Hematopoietic multipotent progenitor cell (in vitro differentiated cells): Measurements from ENCODE around the gene NPRL2. TPM values are rescaled to one million over a fixed set of nuclear protein-coding genes. Genes with fewer than 3 reads are reported as not detected.
"Not testable (repeated sequence)": the region's sequence is repeated elsewhere in the genome, so short reads cannot be mapped to it uniquely, and the experiment has no call there.

Experiments used
- DNase-seq, 3 donors: peaks; one replicate each; pipeline ENCODE4 v3.0.0-alpha.2; 2011 to 2015; ENCODE audit warnings: low read depth in 2 of 3, low spot score in 2 of 3
- total RNA-seq: library from RNA; depleted of rRNA; stranded (reverse); fragments of >200 nt; gene quantifications from one replicate; pipeline ENCODE4 v1.2.3, GENCODE V29; 2012

The NPRL2 gene
- total RNA-seq, 1 donor: 39.9 TPM

DNA sequence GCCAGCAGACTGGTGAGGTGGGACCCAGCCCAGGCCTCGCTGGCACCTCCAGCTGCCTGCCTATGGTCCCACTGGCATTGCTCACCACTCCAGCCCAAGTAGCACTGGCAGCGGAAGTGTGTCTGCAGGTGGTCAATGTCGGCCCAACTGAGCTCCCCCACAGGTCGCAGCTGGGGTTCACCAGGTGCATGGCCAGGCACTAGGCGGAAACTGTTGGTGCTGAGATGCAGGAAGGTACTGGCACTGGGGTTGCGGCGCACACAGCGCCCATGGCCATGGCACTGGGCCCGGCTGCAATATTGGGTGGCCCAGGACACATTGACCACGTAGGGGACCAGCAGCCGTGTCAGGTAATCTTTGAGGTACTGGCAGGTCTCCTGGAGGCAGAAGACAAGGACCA is 32.4 kb downstream of the NPRL2 start:
- no peak for DNase-seq

DNA sequence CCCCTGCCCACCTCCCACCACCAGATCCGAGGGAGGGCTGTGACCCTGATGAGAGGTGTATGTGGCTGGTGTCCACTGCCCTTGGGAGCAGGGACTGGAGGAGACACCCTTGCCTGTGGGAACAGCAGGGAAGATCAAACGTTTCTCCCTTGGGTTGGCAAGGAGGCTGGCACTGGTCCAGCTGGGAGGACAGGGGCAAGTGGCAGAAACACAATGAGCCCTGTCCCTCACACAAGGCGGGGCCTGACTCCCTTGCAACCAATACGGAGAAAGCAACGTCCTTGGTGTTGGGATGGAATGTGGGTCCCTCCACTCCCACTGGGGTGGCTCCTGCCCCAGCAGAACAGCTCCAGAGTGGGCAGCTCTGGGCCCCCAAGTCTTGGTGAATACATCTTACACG is 33.3 kb downstream of the NPRL2 start:
- DNase-seq: no peak

DNA sequence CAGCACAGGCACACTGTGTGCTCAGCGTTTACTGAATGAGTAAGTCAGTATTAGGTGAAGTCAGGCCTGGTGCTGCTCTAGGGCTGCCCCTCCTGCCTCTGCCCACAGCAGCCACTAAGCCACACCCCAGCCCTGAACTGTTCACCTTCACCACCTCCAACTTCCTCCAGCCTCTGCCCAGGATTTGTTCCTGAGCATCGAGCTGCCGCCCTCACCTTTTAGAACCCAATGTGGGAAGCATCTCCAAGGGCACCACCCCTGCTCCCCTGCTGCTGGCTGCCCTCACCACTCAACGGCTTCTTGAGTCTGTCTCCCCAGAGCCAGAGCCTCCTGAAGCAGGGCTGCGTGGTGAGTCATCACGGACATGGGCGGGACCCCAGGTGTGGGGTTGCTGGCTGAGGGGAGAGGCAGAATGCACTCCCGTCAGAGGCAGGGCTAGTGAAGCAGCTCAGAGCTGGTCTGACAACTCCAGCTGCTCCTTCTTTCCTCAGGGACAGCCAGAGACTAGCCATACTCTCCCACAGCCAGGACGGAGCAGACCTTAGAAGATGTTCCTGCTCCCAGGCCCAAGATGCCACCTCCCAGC is 33.8 kb downstream of the NPRL2 start:
- no peak for DNase-seq

DNA sequence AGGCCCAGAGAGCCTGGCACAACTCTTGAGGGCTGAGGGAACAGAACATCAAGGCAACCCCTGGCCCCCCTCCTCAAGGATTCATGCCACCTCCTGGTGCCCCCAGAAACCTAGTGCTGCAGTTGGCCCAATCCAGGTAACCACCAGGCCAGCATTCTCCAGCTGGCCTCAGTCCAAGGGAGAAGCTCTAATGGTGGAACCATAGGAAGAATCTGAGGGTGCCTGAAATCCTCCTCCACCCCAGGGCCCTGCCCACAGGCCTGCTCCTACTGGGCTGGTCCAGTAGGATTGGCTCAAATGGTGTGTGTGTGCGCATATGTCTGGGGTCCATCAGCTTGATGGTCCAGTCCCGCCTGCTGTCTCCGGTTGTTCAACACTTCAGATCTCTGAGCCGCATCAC is 35.8 kb downstream of the NPRL2 start:
- no peak for DNase-seq

DNA sequence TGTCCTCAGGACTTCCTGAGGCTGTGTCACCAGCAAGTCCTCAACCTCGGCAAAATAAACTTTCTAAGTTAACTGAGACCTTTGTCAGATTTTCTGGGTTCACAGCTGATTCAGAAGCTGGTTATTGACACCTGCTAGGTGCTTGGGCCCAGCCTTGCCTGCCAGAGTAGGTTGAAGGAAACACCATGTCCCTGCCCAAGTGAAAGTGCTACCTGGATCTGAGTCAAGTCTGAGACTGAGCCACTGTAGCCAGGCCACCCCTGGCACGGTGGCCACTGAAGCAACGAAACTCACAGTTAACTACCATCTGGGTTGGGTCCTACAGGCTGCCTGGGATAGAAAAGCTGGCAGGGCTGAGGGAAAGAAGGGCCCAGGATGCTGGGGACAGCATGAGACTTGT is 36.2 kb downstream of the NPRL2 start:
- no peak for DNase-seq

DNA sequence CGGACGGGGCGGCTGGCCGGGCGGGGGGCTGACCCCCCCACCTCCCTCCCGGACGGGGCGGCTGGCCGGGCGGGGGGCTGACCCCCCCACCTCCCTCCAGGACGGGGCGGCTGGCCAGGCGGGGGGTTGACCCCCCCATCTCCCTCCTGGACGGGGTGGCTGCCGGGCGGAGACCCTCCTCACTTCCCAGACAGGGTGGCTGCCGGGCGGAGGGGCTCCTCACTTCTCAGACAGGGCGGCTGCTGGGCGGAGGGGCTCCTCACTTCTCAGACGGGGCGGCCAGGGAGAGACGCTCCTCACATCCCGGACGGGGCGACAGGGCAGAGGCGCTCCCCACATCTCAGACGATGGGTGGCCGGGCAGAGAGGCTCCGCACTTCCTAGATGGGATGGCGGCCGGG is 38.5 kb downstream of the NPRL2 start:
- not testable (repeated sequence) for DNase-seq

DNA sequence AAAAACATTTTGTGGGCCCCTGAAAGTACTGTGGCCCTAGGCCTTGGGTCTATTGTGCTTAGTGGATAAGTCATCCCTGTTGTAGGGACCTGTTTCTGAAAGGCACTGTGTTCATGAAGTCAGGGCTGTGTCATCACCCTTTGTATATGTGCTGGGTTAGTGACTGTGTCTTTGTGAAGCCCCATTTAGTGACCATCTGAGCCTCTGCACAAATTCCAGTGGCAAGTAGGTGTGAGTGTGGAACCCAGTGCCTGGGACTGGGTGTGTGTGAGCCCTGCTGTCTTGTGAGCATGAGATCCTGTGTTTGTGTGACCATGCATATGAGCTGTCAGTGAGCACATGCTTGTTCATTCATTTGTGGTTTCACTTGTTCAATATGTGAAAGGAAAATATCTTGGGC is 46.0 kb downstream of the NPRL2 start:
- no peak for DNase-seq

DNA sequence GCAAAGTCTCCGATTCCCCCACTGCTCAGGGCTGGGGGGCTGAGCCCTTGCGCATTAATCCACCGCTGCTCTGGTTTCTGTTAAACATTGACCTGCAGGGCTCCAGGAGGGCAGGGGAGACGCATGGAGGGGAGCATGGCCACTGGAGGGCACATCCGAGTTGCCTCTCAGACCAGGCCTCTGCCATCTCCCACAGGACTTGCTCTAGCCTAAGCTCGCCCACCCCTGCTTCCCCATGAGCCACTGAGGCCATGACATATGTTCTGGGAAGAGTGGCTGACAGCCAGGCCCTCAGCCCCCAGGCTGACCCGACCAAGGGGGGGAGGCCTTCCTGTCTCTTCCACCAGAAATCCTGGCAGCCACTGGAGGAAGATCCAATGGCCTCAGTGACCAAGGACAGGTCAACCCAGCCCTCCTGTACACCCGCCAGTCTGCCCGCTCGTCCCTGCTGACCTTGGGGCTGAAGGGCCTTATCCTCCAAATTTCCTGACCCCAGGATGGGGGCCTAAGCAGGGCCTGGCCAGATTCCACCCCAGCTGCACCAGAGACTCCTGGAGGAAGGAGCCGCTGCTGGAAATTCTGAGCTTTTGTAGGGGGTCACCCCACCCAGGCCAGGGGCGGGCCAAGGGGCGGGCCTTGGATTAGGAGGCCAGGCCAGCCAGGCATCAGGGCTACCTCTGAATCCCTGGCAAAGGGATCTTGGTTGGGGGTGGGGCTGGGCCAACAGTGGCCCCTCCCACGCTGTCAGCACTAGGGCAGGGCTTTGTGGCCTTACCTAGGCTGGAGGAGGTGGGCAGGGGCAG is 47.4 kb downstream of the NPRL2 start, which contains the start of gene HYAL1:
Gene HYAL1 (minus strand): TSS at position 562 of the 803 bp plus-strand sequence. CDS start 618 bp downstream, outside the sequence.
- peak in 1 of 3 donors; percentile 27 for DNase-seq

DNA sequence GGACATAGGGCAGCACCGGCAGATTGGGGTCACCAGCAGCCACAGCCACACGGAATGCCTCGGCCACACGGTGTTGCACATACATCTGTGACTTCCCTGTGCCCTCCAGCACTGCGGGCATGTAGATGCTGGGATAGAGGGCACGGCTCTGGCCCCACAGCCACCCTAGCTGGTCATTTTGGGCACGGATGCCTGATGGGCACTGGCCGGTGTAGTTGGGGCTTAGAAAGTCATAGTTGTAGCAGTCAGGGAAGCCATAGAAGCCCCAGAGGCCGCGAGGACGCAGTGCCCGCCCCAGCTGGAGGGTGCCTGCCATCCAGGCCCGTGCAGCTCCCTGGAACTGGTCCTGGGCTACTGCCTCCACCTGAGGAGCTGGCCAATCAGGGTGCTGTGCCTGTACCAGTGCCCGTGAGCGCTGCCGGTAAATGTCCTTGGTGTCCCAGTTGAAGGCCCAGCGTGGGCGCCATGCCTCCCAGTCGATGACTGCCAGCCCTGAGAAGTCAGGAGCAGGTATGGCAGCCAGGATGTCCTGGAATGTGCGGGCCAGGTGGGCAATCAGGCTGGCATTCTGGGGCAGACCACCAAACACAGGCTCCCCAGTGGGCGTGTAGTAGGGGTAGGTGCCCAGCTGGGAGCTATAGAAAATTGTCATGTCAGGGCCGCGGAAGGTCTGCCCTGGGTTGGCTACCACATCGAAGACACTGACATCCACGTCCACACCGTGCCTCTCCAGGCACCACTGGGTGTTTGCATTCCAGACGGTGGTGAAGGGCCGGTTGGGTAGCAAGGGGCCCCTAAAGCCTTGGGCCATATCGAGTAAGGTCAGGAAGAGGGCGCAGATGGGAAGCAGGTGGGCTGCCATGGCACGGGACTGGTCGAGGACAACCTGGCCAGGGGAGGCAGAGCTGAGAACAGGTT is 48.2 kb downstream of the NPRL2 start:
- DNase-seq: no peak

DNA sequence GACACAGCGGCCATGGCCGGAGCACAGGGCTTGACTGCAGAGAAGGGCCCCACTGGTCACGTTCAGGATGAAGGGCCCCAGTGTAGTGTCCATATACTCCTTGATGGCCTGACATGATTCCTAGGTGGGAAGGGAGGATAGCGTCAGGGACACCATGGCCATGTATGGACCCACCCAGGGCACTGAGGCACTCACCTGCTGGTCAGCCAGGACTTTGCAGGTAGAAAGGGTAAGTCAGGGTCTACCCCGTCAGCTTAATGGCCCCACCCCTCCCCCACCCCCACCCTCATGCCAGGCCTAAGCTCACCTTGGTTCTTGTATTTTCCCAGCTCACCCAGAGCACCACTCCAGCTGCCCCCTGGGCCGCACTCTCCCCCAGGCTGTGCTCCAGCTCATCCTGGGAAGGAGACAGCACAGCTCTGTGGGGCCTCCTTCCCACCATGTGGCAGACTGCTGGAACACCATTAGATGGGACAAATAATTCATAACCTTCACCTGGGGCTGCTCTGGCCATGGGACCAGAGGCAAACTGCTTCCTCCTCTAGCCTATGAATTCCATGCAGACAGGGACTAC is 49.8 kb downstream of the NPRL2 start:
- DNase-seq: no peak

DNA sequence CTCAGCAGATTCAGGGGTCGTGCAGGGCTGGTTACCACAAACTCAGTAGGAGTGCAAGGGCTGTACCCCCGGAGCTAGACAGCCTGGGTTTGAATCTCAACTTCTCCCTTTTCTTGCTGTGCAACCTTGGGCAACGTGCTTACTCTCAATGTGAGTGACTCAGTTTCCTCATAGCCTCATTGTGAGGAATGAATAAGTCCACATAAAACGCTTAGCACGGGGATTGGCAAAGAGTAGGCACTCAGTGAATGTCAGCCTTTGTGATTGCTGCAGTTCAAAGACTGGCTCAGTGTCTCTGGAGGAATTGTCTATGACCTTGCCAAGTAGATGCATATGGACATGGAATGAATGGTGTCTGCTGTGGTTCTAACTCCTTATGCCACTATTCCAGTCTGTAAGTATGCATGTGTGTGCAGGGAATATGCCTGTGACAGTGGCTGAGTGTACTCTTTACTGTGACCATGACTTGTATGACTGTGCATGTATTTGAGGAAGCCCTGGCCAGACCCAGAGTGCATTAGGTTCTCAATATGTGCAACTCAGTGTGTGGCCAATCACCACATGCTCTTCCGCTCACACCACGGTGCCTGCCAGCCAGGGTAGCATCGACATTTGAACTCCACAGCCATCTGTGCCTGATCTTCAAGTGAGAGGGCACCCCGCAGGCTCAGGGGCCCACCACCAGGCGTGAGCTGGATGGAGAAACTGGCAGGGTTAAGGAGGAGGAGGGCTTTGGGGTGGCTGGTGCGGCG is 50.5 kb downstream of the NPRL2 start:
- DNase-seq: peak in 2 of 3 donors; percentile 41 to 64

DNA sequence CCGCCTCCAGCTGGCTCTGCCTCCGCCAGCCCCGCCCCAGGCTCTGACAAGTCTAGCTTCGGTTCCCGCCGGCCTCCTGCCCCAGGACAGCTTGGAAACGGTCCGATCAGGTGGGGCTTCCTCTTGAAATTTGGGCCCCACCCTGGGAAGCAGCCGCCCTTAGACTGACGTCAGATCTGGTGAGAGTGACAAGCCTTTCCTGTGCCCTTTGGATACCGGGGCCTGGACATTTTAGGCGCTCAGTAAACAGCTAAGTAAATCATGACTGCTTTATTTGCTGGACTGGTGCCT is 51.0 kb downstream of the NPRL2 start:
- DNase-seq: no peak

DNA sequence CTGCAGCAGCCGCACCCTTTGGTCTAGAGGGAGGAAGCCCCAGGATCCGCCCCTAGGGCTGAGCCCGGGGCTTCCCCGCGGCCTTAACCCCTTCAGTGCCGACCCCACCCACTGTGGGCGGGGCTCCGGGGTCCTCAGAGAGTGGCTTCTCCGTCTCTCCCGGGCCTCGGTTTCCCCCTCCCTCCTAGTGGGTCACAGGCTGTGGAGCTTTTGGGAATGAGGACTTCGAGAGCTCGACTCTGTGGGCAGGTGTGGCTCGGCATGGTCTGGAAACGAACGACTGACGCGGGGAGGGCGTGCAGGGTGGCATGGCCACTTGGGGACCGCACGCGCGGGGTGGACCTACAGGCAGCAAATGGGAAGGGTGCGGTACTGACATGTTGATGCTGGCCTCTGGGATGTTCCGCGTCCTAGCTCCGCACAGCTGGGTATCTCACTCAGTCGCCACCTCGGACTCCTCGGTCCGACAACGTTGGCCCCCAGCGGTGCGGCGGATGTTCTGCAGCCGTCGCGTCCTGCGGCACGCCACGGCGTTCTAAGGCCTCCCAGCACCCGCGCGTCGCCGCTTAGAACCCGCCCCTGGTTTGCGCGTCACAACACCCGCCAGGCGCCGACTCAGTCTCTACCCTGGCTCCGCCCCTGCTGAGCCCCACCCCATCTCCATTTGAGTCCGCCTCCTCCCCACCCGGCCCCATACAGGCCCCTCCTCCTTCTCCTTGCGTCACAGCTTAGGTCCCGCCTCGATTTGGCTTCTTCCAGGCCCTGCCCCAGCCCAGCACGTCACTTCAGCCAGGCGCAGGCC is 51.5 kb downstream of the NPRL2 start, which contains the start of the genes HYAL3 and NAA80:
Gene HYAL3 (minus strand): TSS at position 570 of the 802 bp plus-strand sequence. CDS start 3,803 bp downstream, outside the sequence.
Gene NAA80 (minus strand): TSS at position 570 of the 802 bp plus-strand sequence. CDS start 1,942 bp downstream, outside the sequence.
- DNase-seq: peak; percentile 97 to 99 (median 99)

DNA sequence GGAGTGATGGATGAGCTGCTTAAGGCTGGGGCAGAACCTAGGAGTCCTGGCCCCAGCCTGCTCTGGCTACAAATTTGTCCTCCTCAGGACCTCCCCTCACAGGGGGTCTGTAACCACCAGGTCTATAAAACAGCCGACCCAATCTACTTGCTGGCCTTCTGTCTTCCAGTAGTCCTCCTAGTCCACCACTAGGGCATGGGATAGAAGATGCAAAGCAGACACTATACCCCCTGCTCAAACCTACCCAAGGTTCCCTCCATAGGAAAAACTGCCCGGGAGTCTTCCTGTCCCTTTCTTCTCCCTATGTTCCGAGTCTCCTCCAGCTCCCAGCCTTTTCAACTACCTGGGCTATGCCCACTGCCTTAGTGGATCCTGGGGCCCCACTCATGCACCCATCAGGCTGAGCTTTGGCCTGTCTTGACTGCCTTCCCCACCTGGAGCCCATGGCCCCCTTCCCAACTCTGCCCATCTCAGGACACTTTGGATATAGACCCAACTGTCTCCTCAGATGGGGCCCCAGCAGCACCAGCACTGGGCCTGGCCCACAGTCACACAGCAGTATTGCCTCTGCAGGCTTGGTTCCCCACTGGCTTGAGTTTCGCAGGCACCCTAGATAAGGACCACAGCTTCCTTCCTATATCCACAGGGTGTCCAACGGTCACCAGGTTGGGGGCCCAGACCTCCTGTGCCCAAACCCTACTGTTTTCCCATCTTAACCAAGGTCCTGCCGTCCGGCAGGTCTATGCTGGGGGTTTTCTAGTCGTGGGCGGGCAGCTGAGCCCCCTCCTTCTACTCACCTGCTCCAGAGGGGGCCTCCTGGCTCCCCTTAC is 52.5 kb downstream of the NPRL2 start:
- no peak for DNase-seq

DNA sequence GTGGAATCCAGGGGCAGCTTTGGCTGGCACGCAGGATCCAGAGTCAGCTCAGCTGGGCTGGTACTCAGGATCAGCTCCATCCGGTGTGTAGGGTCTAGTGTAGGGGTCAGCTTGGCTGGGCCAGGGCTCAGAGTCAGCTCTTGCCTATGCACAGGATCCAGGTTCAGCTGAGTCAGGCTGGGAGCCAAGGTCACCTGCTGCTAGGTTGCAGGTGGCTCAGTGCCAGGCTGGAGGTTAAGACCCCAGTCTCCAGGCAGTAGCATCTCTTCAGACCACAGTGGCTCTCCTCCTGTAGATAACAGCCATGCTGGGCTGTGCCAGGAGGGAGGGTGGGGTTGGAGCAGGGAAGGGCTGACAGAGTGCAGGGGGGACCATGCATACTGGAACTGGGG is 53.2 kb downstream of the NPRL2 start:
- DNase-seq: no peak
